HepG2 (cell line): ENCODE results near the gene AGRN. TPM values are rescaled to one million over a fixed set of nuclear protein-coding genes. Genes with fewer than 3 reads are reported as not detected.

Experiments used
- FOXC1 ChIP-seq: sonication (generic); formaldehyde crosslinking; IDR thresholded peaks from 2 replicates; pipeline ENCODE4 v1.8.0; 2022; ENCODE audit warnings: mild to moderate bottlenecking, missing genetic modification reagents, borderline replicate concordance
- HOXD1 ChIP-seq: sonication (generic); formaldehyde crosslinking; IDR thresholded peaks from 2 replicates; pipeline ENCODE4 v1.5.0; 2020; ENCODE audit warnings: missing genetic modification reagents
- NONO ChIP-seq, 2 experiments: fragments of 450-650 bp in 1 of 2; sonication (generic) in 1 of 2; formaldehyde crosslinking in 1 of 2; IDR thresholded peaks in 1 of 2; conservative IDR thresholded peaks in 1 of 2; 2 replicates each; pipeline versions ENCODE4 v1.6.1 to v1.8.0; 2017 to 2022; ENCODE audit warnings: mild to moderate bottlenecking in 1 of 2, missing genetic modification reagents in 1 of 2, moderate library complexity in 1 of 2
- PHF21A ChIP-seq: sonication (generic); formaldehyde crosslinking; IDR thresholded peaks from 2 replicates; pipeline ENCODE4 v1.5.0; 2020; ENCODE audit warnings: mild to moderate bottlenecking, missing genetic modification reagents
- SALL2 ChIP-seq: sonication (generic); formaldehyde crosslinking; IDR thresholded peaks from 2 replicates; pipeline ENCODE4 v1.8.1; 2023; ENCODE audit warnings: mild to moderate bottlenecking, missing genetic modification reagents, inconsistent platforms
- SETDB1 ChIP-seq: sonication (generic); formaldehyde crosslinking; IDR thresholded peaks from 2 replicates; pipeline ENCODE4 v1.5.1; 2020; ENCODE audit warnings: missing genetic modification reagents, mild to moderate bottlenecking, borderline replicate concordance
- SOX13 ChIP-seq, 3 experiments: fragments of 450-650 bp in 1 of 3; sonication (generic) in 1 of 3; formaldehyde crosslinking in 1 of 3; IDR thresholded peaks in 2 of 3; conservative IDR thresholded peaks in 1 of 3; 2 replicates each; pipeline versions ENCODE4 v1.5.0 to v1.6.1; 2016 to 2020; ENCODE audit warnings: antibody characterized with exemption in 1 of 3, mild to moderate bottlenecking in 1 of 3, missing compliant biosample characterization in 1 of 3, missing genetic modification reagents in 1 of 3, moderate library complexity in 1 of 3
- SOX6 ChIP-seq, 2 experiments: fragments of 450-650 bp in 1 of 2; sonication (generic) in 1 of 2; formaldehyde crosslinking in 1 of 2; IDR thresholded peaks; 2 replicates each; pipeline versions ENCODE4 v1.4.0 to v1.6.1; 2017 to 2020; ENCODE audit warnings: antibody characterized with exemption in 1 of 2, mild to moderate bottlenecking in 1 of 2, missing genetic modification reagents in 1 of 2
- SRSF9 ChIP-seq: fragments of 200-400 bp; formaldehyde crosslinking; IDR thresholded peaks from 2 replicates; pipeline ENCODE4 v1.6.1; 2018; ENCODE audit warnings: borderline replicate concordance, mild to moderate bottlenecking, low read depth, low read length; ENCODE audit not compliant: insufficient read depth, poor library complexity, severe bottlenecking
- TBX2 ChIP-seq: sonication (generic); formaldehyde crosslinking; IDR thresholded peaks from 2 replicates; pipeline ENCODE4 v1.5.0; 2020; ENCODE audit warnings: missing genetic modification reagents, mild to moderate bottlenecking, borderline replicate concordance
- ZBTB1 ChIP-seq: sonication (generic); formaldehyde crosslinking; IDR thresholded peaks from 2 replicates; pipeline ENCODE4 v1.4.0; 2020; ENCODE audit warnings: missing genetic modification reagents, borderline replicate concordance
- ZNF354B ChIP-seq: sonication (generic); formaldehyde crosslinking; IDR thresholded peaks from 2 replicates; pipeline ENCODE4 v1.8.0; 2022; ENCODE audit warnings: mild to moderate bottlenecking, missing genetic modification reagents
- ZNF605 ChIP-seq: sonication (generic); formaldehyde crosslinking; IDR thresholded peaks from 2 replicates; pipeline ENCODE4 v1.8.0; 2022; ENCODE audit warnings: mild to moderate bottlenecking, missing genetic modification reagents
- polyA plus RNA-seq, 8 experiments: library from polyadenylated mRNA; depleted of rRNA in 3 of 8; stranded (reverse) in 7 of 8; unstranded in 1 of 8; fragments of >200 nt; fragmentation: Illumina TruSeq in 4 of 8; extraction: Trizol in 4 of 8; gene quantifications; 2 replicates each; pipeline versions ENCODE4 v1.2.1 to v1.2.3, GENCODE V29; 2011 to 2016; ENCODE audit warnings: low read depth in 4 of 8, missing spikeins in 1 of 8, mixed read lengths in 1 of 8; ENCODE audit not compliant: insufficient read depth in 1 of 8
- total RNA-seq, 5 experiments: library from RNA; depleted of rRNA; stranded (reverse); fragments of >200 nt; fragmentation: Illumina TruSeq; extraction: Trizol; gene quantifications; 2 replicates each; pipeline ENCODE4 v1.2.3, GENCODE V29; 2016; ENCODE audit warnings: low read depth in 1 of 5
- TF ChIP-seq, protein P1 (sequence below): sonication (generic); formaldehyde crosslinking; conservative IDR thresholded peaks from 2 replicates; pipeline ENCODE4 v1.4.0; 2020; ENCODE audit warnings: missing genetic modification reagents
- TF ChIP-seq, protein P2 (sequence below): conservative IDR thresholded peaks from 2 replicates; pipeline ENCODE4 v1.6.1; 2018; ENCODE audit warnings: missing genetic modification reagents
- TF ChIP-seq, protein P3 (sequence below): sonication (generic); formaldehyde crosslinking; IDR thresholded peaks from 2 replicates; pipeline ENCODE4 v1.4.0; 2020; ENCODE audit warnings: missing genetic modification reagents
- TF ChIP-seq, protein P4 (sequence below), 2 experiments: sonication (generic) in 1 of 2; formaldehyde crosslinking in 1 of 2; IDR thresholded peaks; 2 replicates each; pipeline versions ENCODE4 v1.5.1 to v1.6.1; 2011 to 2020; ENCODE audit warnings: borderline replicate concordance in 1 of 2, low read depth in 1 of 2, low read length in 1 of 2, mild to moderate bottlenecking in 1 of 2, missing genetic modification reagents in 1 of 2, moderate library complexity in 1 of 2

Gene AGRN
- total and polyA plus RNA-seq, 2 of the 13 experiments (the other 11 are each of a cell fraction or from before 2014, with no cell fraction given) = 29.8 to 65.2 TPM

DNA sequence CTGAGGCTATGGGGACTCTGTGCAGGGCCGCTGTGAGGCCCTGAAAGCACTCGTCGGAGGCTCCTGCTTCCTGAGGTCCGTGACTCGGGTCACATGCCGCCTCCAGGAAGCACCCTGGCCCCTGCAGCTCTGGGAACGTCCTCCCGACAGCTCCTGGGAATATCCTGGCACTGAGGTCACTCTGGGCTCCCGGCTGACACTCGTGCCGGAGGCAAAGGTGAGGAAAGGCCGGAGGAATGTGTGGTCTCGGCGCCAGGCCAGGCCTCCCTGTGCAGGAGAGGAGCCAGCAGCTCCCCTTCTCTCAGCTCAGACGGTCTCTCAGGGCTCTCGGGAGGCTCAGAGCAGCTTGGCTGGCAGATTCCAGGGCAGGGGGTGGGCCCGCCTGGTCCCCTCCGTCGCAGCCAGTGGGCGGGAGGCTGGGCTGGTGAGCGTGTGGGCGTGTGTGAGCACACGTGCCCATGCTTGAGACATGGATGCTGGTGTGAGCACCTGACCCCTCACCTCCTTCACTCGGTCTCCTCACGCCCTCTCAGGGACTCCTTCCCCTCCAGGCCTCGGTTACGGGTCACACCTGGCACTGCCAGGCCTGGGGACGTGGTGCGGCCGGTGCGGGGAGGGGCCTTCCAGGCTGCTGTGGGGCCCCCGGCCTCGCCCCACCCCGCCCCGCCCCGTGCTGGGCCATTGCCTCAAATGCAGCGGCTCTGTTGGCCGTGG, 59.6 kb downstream of the AGRN start (continued):
- TF ChIP-seq, protein P1, sequence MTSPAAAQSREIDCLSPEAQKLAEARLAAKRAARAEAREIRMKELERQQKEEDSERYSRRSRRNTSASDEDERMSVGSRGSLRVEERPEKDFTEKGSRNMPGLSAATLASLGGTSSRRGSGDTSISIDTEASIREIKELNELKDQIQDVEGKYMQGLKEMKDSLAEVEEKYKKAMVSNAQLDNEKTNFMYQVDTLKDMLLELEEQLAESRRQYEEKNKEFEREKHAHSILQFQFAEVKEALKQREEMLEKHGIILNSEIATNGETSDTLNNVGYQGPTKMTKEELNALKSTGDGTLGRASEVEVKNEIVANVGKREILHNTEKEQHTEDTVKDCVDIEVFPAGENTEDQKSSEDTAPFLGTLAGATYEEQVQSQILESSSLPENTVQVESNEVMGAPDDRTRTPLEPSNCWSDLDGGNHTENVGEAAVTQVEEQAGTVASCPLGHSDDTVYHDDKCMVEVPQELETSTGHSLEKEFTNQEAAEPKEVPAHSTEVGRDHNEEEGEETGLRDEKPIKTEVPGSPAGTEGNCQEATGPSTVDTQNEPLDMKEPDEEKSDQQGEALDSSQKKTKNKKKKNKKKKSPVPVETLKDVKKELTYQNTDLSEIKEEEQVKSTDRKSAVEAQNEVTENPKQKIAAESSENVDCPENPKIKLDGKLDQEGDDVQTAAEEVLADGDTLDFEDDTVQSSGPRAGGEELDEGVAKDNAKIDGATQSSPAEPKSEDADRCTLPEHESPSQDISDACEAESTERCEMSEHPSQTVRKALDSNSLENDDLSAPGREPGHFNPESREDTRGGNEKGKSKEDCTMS (CRISPR knock-in tag) = 0 out of 2 replicates have a peak, but pooled peaks have one; percentile 31
- TF ChIP-seq SOX6 (IDR thresholded peaks at IDR 0.05) (no peak), SOX6 (CRISPR knock-in tag; IDR thresholded peaks at IDR 0.05) (peak; percentile 48; the same call in 1 of the 2 replicates), ZNF605 (CRISPR knock-in tag) (peak; percentile 66; the same call in 1 of the 2 replicates), TBX2 (CRISPR knock-in tag) (peak; percentile 79), SOX13 (IDR thresholded peaks at IDR 0.05) (no peak), SOX13 (CRISPR knock-in tag; conservative IDR thresholded peaks at IDR 0.05 in 1 of 2, IDR thresholded peaks at IDR 0.05 in 1 of 2) (peak in 1 of 2 experiments; percentile 15; a peak in 1 of 4 replicates), FOXC1 (CRISPR knock-in tag) (peak; percentile 71), ZBTB1 (CRISPR knock-in tag) (peak; percentile 57; the same call in 1 of the 2 replicates), NONO (IDR thresholded peaks at IDR 0.05) (no peak), NONO (CRISPR knock-in tag; conservative IDR thresholded peaks at IDR 0.05) (peak; percentile 72), SETDB1 (CRISPR knock-in tag) (no peak), SALL2 (CRISPR knock-in tag) (peak; percentile 32; the same call in 1 of the 2 replicates), HOXD1 (CRISPR knock-in tag) (no peak), SRSF9 (no peak), ZNF354B (CRISPR knock-in tag) (peak; percentile 19; the same call in 1 of the 2 replicates), PHF21A (CRISPR knock-in tag) (no peak)
- TF ChIP-seq, protein P2, sequence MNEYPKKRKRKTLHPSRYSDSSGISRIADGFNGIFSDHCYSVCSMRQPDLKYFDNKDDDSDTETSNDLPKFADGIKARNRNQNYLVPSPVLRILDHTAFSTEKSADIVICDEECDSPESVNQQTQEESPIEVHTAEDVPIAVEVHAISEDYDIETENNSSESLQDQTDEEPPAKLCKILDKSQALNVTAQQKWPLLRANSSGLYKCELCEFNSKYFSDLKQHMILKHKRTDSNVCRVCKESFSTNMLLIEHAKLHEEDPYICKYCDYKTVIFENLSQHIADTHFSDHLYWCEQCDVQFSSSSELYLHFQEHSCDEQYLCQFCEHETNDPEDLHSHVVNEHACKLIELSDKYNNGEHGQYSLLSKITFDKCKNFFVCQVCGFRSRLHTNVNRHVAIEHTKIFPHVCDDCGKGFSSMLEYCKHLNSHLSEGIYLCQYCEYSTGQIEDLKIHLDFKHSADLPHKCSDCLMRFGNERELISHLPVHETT (CRISPR knock-in tag) = 0 out of 2 replicates have a peak, but pooled peaks have one; percentile 15
- TF ChIP-seq, protein P3, sequence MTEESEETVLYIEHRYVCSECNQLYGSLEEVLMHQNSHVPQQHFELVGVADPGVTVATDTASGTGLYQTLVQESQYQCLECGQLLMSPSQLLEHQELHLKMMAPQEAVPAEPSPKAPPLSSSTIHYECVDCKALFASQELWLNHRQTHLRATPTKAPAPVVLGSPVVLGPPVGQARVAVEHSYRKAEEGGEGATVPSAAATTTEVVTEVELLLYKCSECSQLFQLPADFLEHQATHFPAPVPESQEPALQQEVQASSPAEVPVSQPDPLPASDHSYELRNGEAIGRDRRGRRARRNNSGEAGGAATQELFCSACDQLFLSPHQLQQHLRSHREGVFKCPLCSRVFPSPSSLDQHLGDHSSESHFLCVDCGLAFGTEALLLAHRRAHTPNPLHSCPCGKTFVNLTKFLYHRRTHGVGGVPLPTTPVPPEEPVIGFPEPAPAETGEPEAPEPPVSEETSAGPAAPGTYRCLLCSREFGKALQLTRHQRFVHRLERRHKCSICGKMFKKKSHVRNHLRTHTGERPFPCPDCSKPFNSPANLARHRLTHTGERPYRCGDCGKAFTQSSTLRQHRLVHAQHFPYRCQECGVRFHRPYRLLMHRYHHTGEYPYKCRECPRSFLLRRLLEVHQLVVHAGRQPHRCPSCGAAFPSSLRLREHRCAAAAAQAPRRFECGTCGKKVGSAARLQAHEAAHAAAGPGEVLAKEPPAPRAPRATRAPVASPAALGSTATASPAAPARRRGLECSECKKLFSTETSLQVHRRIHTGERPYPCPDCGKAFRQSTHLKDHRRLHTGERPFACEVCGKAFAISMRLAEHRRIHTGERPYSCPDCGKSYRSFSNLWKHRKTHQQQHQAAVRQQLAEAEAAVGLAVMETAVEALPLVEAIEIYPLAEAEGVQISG = peak; percentile 31; the same call in 1 of the 2 replicates
- TF ChIP-seq, protein P4, sequence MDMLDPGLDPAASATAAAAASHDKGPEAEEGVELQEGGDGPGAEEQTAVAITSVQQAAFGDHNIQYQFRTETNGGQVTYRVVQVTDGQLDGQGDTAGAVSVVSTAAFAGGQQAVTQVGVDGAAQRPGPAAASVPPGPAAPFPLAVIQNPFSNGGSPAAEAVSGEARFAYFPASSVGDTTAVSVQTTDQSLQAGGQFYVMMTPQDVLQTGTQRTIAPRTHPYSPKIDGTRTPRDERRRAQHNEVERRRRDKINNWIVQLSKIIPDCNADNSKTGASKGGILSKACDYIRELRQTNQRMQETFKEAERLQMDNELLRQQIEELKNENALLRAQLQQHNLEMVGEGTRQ (IDR thresholded peaks at IDR 0.05; ENCODE audit: low read depth, low read length) = peak; percentile 34; the same call in 1 of the 2 replicates
- TF ChIP-seq, protein P4 (CRISPR knock-in tag; IDR thresholded peaks at IDR 0.05; ENCODE audit: borderline replicate concordance) = no peak
